ENCODE results near the gene DOCK7. TPM values are rescaled to one million over a fixed set of nuclear protein-coding genes. Genes with fewer than 3 reads are reported as not detected.

DOCK7 gene
- polyA plus RNA-seq, 1 experiment, result 79.6 TPM

DNA sequence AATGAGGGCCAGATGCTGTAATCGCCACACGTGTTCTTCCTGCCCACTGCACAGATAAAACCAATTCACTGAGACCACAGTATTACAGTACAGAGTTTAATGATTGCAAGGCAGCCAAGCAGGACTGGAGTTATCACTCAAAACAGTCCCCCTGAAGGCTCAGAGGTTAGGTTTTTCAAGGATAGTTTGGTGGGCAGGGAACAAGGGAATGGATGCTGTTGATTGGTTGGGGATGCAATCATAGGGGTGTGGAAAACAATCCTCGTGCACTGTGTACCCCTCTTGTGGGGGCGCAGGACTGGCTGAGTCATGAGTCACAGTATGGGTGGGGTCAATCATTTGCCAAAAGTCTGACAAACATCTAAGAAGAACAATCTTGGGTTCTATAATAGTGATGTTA, 263.8 kb downstream of the DOCK7 start:
- POLR2A ChIA-PET, result no interaction called here
- TF ChIP-seq, protein P1, sequence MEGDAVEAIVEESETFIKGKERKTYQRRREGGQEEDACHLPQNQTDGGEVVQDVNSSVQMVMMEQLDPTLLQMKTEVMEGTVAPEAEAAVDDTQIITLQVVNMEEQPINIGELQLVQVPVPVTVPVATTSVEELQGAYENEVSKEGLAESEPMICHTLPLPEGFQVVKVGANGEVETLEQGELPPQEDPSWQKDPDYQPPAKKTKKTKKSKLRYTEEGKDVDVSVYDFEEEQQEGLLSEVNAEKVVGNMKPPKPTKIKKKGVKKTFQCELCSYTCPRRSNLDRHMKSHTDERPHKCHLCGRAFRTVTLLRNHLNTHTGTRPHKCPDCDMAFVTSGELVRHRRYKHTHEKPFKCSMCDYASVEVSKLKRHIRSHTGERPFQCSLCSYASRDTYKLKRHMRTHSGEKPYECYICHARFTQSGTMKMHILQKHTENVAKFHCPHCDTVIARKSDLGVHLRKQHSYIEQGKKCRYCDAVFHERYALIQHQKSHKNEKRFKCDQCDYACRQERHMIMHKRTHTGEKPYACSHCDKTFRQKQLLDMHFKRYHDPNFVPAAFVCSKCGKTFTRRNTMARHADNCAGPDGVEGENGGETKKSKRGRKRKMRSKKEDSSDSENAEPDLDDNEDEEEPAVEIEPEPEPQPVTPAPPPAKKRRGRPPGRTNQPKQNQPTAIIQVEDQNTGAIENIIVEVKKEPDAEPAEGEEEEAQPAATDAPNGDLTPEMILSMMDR (IDR thresholded peaks at IDR 0.05; ENCODE audit: low read depth, low read length), result no peak
- Histone ChIP-seq H3K9me3 (ENCODE audit: control insufficient read depth, insufficient read depth, low read length) (no peaks in the 10 kb centered on the region), H3K27me3 (ENCODE audit: control insufficient read depth, insufficient read depth, low read length) (no peaks in the 10 kb centered on the region), H3K4me3 (ENCODE audit: low read depth, low read length) (no peak overlapping the region), H3K27ac (ENCODE audit: low read depth, low read length) (no peak overlapping the region)
- DNase-seq (ENCODE audit: low read depth, low spot score), result no peak
- CTCF ChIA-PET, result no interaction called here

DNA sequence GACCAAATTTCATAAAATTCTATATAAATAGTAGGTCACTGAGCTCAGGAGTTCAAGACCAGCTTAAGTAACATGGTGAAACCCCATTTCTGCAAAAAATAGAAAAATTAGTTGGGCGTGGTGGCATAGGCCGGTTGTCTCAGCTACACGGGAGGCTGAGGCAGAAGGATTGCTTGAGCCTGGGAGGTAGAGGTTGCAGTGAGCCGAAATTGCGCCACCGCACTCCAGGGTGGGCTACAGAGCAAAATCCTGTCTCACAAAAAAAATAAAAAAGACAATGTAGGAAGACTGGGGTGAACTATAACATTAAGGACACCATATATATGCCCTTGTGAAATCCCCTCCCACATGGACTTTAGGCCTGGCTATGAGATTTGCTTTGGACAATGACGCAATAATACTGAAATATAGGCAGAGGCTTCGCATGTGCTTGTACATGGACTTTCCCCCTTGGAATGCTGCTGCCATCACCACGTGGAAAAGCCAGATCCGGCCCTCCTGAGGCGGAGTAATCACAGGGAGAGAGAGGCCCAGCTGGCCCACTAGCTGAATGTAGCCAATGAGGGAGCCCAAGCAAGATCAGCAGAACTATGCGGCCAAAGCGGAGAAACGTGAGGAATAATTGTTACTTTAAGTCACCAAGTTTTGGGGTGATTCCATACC, 264.5 kb downstream of the DOCK7 start:
- ChIA-PET CTCF (no interaction called here), POLR2A (no interaction called here)

DNA sequence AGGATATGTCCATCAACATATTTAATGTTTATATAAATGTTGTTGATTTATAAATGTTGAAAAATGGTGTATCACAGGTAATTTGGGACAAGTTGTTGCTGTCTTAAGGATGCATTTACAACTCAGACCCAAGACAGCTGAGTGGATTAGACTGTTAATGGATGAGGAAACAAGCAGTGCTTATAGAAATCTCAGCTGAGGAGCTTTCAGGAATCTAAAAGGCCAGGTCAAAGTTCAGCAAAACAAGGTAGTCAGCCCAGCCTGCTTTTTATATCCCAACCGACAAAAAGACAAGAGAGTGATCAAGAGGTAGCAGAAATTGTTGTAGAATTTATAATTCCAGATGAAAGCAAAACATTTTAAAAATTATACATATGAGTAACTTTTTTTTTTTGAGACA, 268.0 kb downstream of the DOCK7 start:
- CTCF ChIA-PET, result interaction anchor here (0.7 kb wide), 1 partner anchor 29 kb away, joined by 3 read pairs; no protein-coding TSS in a partner anchor
- POLR2A ChIA-PET, result no interaction called here
- Histone ChIP-seq H3K27me3 (ENCODE audit: control insufficient read depth, insufficient read depth, low read length) (no peaks in the 10 kb centered on the region), H3K9me3 (ENCODE audit: control insufficient read depth, insufficient read depth, low read length) (no peaks in the 10 kb centered on the region), H3K4me3 (ENCODE audit: low read depth, low read length) (no peak overlapping the region), H3K27ac (ENCODE audit: low read depth, low read length) (no peak overlapping the region)
- DNase-seq (ENCODE audit: low read depth, low spot score), result no peak
- TF ChIP-seq, protein P1 (IDR thresholded peaks at IDR 0.05; ENCODE audit: low read depth, low read length), result no peak

More for the DNA sequence above, 264.5 kb downstream of the DOCK7 start:
- no peaks in the 10 kb centered on the region for H3K9me3 ChIP-seq (ENCODE audit: control insufficient read depth, insufficient read depth, low read length)
- DNase-seq (ENCODE audit: low read depth, low spot score), result no peak
- no peak overlapping the region for H3K4me3 ChIP-seq (ENCODE audit: low read depth, low read length)
- H3K27me3 ChIP-seq (ENCODE audit: control insufficient read depth, insufficient read depth, low read length), result no peaks in the 10 kb centered on the region
- TF ChIP-seq, protein P1 (IDR thresholded peaks at IDR 0.05; ENCODE audit: low read depth, low read length), result no peak
- H3K27ac ChIP-seq (ENCODE audit: low read depth, low read length), result no peak overlapping the region

DNA sequence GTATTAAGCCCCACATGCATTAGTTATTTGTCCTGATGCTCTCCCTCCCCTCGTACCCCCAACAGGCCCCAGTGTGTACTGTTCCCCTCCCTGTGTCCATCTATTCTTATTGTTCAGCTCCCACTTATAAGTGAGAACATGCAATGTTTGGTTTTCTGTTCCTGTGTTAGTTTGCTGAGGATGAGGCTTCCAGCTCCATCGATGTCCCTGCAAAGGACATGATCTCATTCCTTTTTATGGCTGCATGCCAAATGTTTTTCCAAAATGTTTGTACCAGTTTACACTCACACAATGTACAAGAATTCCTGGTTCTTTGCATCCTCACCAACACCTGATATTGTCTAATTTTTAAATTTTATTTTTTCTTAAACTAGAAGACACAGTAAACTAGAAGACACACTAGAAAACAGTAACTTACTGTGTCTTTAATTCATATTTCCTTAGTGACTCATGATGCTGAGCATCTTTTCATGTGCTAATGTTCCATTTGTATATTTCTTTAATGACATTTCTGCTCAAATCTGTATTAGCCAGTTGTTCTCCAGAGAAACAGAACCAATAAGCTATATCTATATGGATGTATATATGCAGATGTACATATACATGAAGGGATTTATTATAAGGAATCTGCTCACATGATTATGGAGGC, 270.7 kb downstream of the DOCK7 start:
- DNase-seq (ENCODE audit: low read depth, low spot score), result no peak
- H3K27me3 ChIP-seq (ENCODE audit: control insufficient read depth, insufficient read depth, low read length), result no peaks in the 10 kb centered on the region
- CTCF ChIA-PET, result interaction anchor here (1.1 to 2.1 kb wide), 5 partner anchors 10 to 335 kb away, joined by 4 to 6 read pairs (median 5); no protein-coding TSS in a partner anchor
- TF ChIP-seq, protein P1 (IDR thresholded peaks at IDR 0.05; ENCODE audit: low read depth, low read length), result no peak
- no peaks in the 10 kb centered on the region for H3K9me3 ChIP-seq (ENCODE audit: control insufficient read depth, insufficient read depth, low read length)
- H3K27ac ChIP-seq (ENCODE audit: low read depth, low read length), result no peak overlapping the region
- no peak overlapping the region for H3K4me3 ChIP-seq (ENCODE audit: low read depth, low read length)
- POLR2A ChIA-PET, result no interaction called here

DNA sequence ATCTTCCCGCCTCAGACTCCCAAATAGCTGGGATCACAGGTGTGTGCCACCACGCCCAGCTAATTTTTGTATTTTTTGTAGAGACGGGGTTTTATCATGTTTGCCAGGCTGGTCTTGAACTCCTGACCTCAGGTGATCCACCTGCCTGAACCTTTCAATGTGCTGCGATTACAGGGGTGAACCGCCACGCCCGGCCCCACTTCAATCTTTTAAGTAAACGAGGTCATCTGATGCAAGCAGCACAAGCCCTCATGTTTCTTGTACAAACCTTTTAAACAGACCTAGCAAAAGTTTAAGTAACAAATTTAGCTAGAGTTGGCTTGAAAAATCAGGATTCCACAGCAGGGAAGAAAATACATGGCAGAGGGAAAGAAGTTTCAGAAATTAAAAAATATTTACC, 272.5 kb downstream of the DOCK7 start:
- H3K27ac ChIP-seq (ENCODE audit: low read depth, low read length), result no peak overlapping the region
- H3K27me3 ChIP-seq (ENCODE audit: control insufficient read depth, insufficient read depth, low read length), result no peaks in the 10 kb centered on the region
- DNase-seq (ENCODE audit: low read depth, low spot score), result no peak
- H3K4me3 ChIP-seq (ENCODE audit: low read depth, low read length), result no peak overlapping the region
- ChIA-PET POLR2A (no interaction called here), CTCF (interaction anchor here (0.9 to 1.5 kb wide), 3 partner anchors 8 to 240 kb away, joined by 3 to 11 read pairs (median 4); no protein-coding TSS in a partner anchor)
- TF ChIP-seq, protein P1 (IDR thresholded peaks at IDR 0.05; ENCODE audit: low read depth, low read length), result no peak
- no peaks in the 10 kb centered on the region for H3K9me3 ChIP-seq (ENCODE audit: control insufficient read depth, insufficient read depth, low read length)

Data from AG04450 (cell line).